ENCODE results near the gene PSMG1. TPM values are rescaled to one million over a fixed set of nuclear protein-coding genes. Genes with fewer than 3 reads are reported as not detected.

The PSMG1 gene
- total and polyA plus RNA-seq, 10 of the 15 experiments (the other 5 are each of a cell fraction or from before 2014, with no cell fraction given), result 21.3 to 248 (median 121) TPM

DNA sequence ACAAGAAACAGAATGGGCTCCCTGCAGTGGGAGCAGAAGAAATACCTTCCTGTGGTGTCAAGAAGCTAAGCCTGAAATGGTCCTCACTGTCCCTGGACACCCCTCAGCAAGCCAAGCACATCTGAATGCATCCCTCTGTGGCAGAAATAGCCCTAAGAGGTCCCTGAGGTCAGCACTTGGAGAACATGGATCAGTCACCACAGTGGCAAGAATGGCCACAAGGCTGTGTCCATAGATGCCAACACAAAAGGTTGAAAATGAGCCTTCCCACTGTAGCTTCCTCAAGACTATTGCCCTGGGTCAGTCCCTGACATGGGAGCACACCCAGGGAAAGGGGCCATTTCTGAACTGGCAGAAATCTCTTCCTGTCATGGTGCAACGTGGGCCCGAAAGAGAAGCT lies 27.7 kb downstream of the PSMG1 start:
- DNase-seq (ENCODE audit: low read depth, low spot score) (no peak), FAIRE-seq (no peak), ATAC-seq (no peak)
- 19% methylated on average over 2 of the region's 2 CpGs for WGBS (ENCODE audit: insufficient coverage, insufficient replicate concordance, low lambda C conversion rate, missing lambda C conversion rate)
- no peaks in the 10 kb centered on the region for H3K4me1 ChIP-seq (ENCODE audit: control insufficient read depth, insufficient read depth, low read length)
- H4K20me1 ChIP-seq (ENCODE audit: control insufficient read depth, insufficient read depth), result no peaks in the 10 kb centered on the region
- ChIA-PET SMC1A (ENCODE audit: uncharacterized antibody, unreplicated experiment) (no interaction called here), RAD21 (ENCODE audit: unreplicated experiment) (no interaction called here), CTCF (no interaction called here), POLR2A (no interaction called here)
- H3K27ac ChIP-seq (ENCODE audit: control insufficient read depth, insufficient read depth), result no peak overlapping the region
- TF ChIP-seq SPI1 (IDR thresholded peaks at IDR 0.05; ENCODE audit: borderline replicate concordance, insufficient read depth, low read depth, low read length), result no peak
- TF ChIP-seq SMAD5 (IDR thresholded peaks at IDR 0.05; ENCODE audit: low read depth), result no peak
- no peak for TF ChIP-seq RAD21 (IDR thresholded peaks at IDR 0.05; ENCODE audit: insufficient read depth, low read depth, low read length)
- TF ChIP-seq RBBP5 (conservative IDR thresholded peaks at IDR 0.05), result no peak
- no peak for TF ChIP-seq EGR1 (IDR thresholded peaks at IDR 0.05; ENCODE audit: borderline replicate concordance in 1 of 2, low read depth in 2 of 2, low read length in 2 of 2)
- TF ChIP-seq TCF12 (IDR thresholded peaks at IDR 0.05; ENCODE audit: low read depth, low read length), result no peak
- no peak for TF ChIP-seq TCF7 (IDR thresholded peaks at IDR 0.05; ENCODE audit: borderline replicate concordance)
- no peak for TF ChIP-seq EED (IDR thresholded peaks at IDR 0.05; ENCODE audit: low read depth)
- no peak for TF ChIP-seq NR2C1 (IDR thresholded peaks at IDR 0.05)
- no peak for TF ChIP-seq NKRF (conservative IDR thresholded peaks at IDR 0.05)
- TF ChIP-seq ZSCAN29 (IDR thresholded peaks at IDR 0.05), result no peak
- TF ChIP-seq ZNF207 (IDR thresholded peaks at IDR 0.05; ENCODE audit: borderline replicate concordance), result no peak
- TF ChIP-seq SREBF1 (IDR thresholded peaks at IDR 0.05; ENCODE audit: low read length), result no peak
- TF ChIP-seq PBX3 (IDR thresholded peaks at IDR 0.05; ENCODE audit: insufficient replicate concordance, low read depth, low read length), result no peak
- TF ChIP-seq IRF4 (IDR thresholded peaks at IDR 0.05; ENCODE audit: low read depth, low read length), result no peak
- no peak for TF ChIP-seq JUND (IDR thresholded peaks at IDR 0.05; ENCODE audit: low read depth, low read length)
- TF ChIP-seq SUPT20H (IDR thresholded peaks at IDR 0.05; ENCODE audit: borderline replicate concordance, control insufficient read depth, low read depth, low read length), result no peak
- TF ChIP-seq TAF1 (IDR thresholded peaks at IDR 0.05; ENCODE audit: borderline replicate concordance, low read depth, low read length), result no peak
- TF ChIP-seq MYB (IDR thresholded peaks at IDR 0.05; ENCODE audit: borderline replicate concordance, low read depth, low read length), result no peak
- TF ChIP-seq, protein P1, sequence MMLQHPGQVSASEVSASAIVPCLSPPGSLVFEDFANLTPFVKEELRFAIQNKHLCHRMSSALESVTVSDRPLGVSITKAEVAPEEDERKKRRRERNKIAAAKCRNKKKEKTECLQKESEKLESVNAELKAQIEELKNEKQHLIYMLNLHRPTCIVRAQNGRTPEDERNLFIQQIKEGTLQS (IDR thresholded peaks at IDR 0.05; ENCODE audit: borderline replicate concordance, extremely low read depth, low read depth, low read length), result no peak
- no peak overlapping the region for H3K9ac ChIP-seq (ENCODE audit: control insufficient read depth, insufficient read depth, low read length)
- intact Hi-C loops (cut with micrococcal nuclease; ENCODE audit: unreplicated experiment), result no loop called here
- no peaks in the 10 kb centered on the region for H3K36me3 ChIP-seq (ENCODE audit: control insufficient read depth in 2 of 2, insufficient read depth in 2 of 2, low read length in 1 of 2)
- H3K4me2 ChIP-seq (ENCODE audit: control insufficient read depth, insufficient read depth), result no peak overlapping the region
- in situ Hi-C loops (cut with MboI), result no loop called here
- no peaks in the 10 kb centered on the region for H3K79me2 ChIP-seq (ENCODE audit: control insufficient read depth, insufficient read depth, low read length)
- no peaks in the 10 kb centered on the region for H3K27me3 ChIP-seq (replicated peaks in 1 of 2; ENCODE audit: control insufficient read depth in 2 of 2, insufficient read depth in 2 of 2, low read length in 1 of 2)
- no TSS peak for BruUV-seq (replicated peaks)
- H2AFZ ChIP-seq (ENCODE audit: control insufficient read depth, low read depth, low read length), result no peak overlapping the region
- no peaks in the 10 kb centered on the region for H3K9me3 ChIP-seq (replicated peaks; ENCODE audit: control insufficient read depth, insufficient read depth, low read length)
- no peak overlapping the region for H3K4me3 ChIP-seq

Measured in GM12878 (cell line).